SU-DHL-6 (cell line): Measurements from ENCODE around the gene KCNH4.

ENCODE experiments used
- EZH2phosphoT487 ChIP-seq: fragments of 200-600 bp; sonication (generic), shearing (Covaris generic); conservative IDR thresholded peaks from 2 replicates; pipeline ENCODE4 v1.6.1; 2018; ENCODE audit warnings: mild to moderate bottlenecking, antibody characterized with exemption, low read length, moderate library complexity, mixed read lengths
- TF ChIP-seq, protein P1 (sequence below): fragments of 200-600 bp; sonication (generic); IDR thresholded peaks from one replicate; pipeline ENCODE4 v1.5.1; 2017; ENCODE audit warnings: antibody characterized with exemption, mild to moderate bottlenecking, low read length, moderate library complexity; ENCODE audit not compliant: insufficient read depth, poor library complexity, severe bottlenecking

DNA sequence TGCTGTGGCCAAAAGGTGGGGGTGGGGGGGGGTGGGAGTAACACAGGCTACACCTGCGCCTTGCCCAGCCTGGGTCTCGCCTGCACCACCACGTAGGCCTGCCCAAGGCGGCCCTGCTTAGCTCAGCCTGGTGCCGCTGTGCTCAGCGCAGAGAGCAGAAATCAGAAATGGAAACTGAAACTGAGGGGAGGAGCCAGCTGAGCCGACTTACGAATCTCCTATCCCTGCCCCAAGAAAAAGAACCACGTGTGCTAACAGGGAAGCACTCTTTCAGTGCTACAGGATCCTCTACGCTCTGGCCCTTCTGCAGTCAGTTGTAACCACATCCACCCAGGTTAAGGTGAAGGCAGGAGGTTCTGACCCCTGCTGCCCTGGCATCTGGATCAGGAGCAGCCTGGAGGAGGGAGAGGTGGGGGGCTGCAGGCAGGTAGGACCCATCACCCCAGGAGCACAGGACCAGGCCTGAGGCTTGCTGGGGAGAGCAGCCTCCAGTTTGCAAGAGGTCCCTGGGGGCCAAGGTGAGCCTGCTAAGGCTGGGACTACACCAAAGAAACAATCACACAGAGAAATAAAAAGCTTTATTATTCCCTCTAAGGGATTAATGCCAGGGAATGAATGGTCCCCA, 68.3 kb downstream of the KCNH4 start, which contains the start of gene DHX58:
- TF ChIP-seq, protein P1, sequence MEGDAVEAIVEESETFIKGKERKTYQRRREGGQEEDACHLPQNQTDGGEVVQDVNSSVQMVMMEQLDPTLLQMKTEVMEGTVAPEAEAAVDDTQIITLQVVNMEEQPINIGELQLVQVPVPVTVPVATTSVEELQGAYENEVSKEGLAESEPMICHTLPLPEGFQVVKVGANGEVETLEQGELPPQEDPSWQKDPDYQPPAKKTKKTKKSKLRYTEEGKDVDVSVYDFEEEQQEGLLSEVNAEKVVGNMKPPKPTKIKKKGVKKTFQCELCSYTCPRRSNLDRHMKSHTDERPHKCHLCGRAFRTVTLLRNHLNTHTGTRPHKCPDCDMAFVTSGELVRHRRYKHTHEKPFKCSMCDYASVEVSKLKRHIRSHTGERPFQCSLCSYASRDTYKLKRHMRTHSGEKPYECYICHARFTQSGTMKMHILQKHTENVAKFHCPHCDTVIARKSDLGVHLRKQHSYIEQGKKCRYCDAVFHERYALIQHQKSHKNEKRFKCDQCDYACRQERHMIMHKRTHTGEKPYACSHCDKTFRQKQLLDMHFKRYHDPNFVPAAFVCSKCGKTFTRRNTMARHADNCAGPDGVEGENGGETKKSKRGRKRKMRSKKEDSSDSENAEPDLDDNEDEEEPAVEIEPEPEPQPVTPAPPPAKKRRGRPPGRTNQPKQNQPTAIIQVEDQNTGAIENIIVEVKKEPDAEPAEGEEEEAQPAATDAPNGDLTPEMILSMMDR: no peak
- no peak for TF ChIP-seq EZH2phosphoT487
